Activated naive CD4-positive, alpha-beta T cell treated with anti-CD3 and anti-CD28 coated beads, Interleukin-2, amount 50 U/mL, for 72 hours (primary cell): Measurements from ENCODE around the gene TPRA1. TPM values are rescaled to one million over a fixed set of nuclear protein-coding genes. Genes with fewer than 3 reads are reported as not detected.

Experiments
- ATAC-seq, 2 donors: fragments of 150-1000 bp; cut with Tn5 transposase; 2 replicates each; pipeline ENCODE4 v1.10.0; 2021; ENCODE audit warnings: mild to moderate bottlenecking in 2 of 2, moderate library complexity in 2 of 2
- DNase-seq, 2 donors: peaks; one replicate each; pipeline ENCODE4 v3.0.0; 2021 to 2022; ENCODE audit warnings: low spot score in 2 of 2
- H3K27ac Mint-ChIP-seq, 2 donors: one replicate each; pipeline ENCODE4 v1.8.0; 2022; ENCODE audit warnings: mild to moderate bottlenecking in 2 of 2, mixed read lengths in 2 of 2
- H3K36me3 Mint-ChIP-seq, 2 donors: one replicate each; pipeline ENCODE4 v1.8.0; 2022; ENCODE audit warnings: mixed read lengths in 2 of 2
- H3K9me3 Mint-ChIP-seq, 2 donors: one replicate each; pipeline ENCODE4 v1.8.0; 2022; ENCODE audit warnings: mixed read lengths in 2 of 2
- total RNA-seq, 2 donors: library from RNA; stranded (reverse); gene quantifications; one replicate each; pipeline ENCODE4 v1.2.3, GENCODE V29; 2022

TPRA1 gene
- total RNA-seq, 2 donors from 2014 or later = 26.0 to 31.3 TPM

GRCh38 chr3:127580327-127581060 is 10.0 kb downstream of the TPRA1 start:
- peak overlapping the region; percentile 75 to 77 for H3K27ac Mint-ChIP-seq
- no peaks in the 10 kb centered on the region for H3K9me3 Mint-ChIP-seq
- DNase-seq (no peak), ATAC-seq (no peak)
- no peaks in the 10 kb centered on the region for H3K36me3 Mint-ChIP-seq

DNA sequence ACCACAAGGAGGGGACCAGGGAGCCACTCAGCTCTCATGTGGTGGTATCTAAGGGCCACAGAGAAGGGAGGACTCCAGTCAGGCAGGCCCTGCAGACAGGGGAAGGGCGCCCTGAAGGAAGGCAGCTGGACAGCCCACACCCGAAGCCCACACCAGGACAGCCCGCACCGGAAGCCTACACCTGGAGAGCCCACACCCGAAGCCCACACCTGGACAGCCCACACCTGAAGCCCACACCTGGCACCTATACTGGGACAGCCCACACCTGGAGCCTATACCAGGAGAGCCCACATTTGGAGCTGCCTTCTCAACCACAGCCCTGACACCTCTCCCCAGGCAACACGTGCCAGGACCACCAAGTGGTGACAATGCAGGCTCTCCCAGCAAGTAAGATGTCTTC is 11.7 kb downstream of the TPRA1 start:
- no peaks in the 10 kb centered on the region for H3K36me3 Mint-ChIP-seq
- DNase-seq (no peak), ATAC-seq (no peak)
- no peaks in the 10 kb centered on the region for H3K9me3 Mint-ChIP-seq
- peak overlapping the region in 1 of 2 donors; percentile 75 for H3K27ac Mint-ChIP-seq

DNA sequence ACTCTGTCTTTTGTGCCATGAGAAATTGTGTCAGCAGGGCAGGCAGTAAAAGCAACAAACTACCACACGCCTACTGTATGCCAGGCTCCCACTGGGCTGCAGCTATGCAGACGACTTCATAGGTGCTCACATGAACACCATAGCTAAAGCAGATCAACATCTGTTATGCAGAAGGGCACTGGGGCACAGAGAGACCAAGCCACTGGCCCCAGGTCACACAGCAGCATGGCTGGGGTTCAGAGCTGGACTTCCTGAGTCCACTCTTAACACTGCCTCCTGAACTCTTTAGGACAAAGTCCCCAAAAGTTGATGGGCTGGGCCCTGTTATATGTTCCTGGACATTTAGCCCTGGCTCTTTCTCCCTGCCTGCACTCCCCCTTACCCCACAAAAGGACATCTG is 12.4 kb downstream of the TPRA1 start:
- Mint-ChIP-seq H3K36me3 (no peaks in the 10 kb centered on the region), H3K27ac (no peak overlapping the region), H3K9me3 (no peaks in the 10 kb centered on the region)
- DNase-seq = no peak
- no peak for ATAC-seq

DNA sequence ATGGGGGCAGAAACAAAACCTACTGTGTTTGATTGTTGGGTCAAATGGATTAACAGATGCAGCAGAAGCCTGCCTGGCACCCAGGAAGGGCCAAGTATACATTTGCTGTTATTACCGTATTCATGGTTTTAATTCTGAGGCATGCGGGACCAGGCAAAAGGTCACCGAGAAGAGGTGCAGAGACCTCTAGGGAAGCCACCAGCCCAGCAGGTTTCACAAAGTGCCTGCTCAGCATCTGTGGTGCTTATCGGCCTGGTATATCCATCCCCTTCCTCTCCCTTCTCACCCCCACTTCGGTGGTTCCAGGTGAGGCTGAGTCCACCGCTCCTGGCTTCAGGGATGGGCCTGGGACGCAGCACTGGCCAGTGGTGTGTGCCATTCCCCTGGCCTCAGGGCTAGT is 13.1 kb downstream of the TPRA1 start:
- no peaks in the 10 kb centered on the region for H3K36me3 Mint-ChIP-seq
- H3K9me3 Mint-ChIP-seq = no peaks in the 10 kb centered on the region
- no peak overlapping the region for H3K27ac Mint-ChIP-seq
- DNase-seq = no peak
- ATAC-seq = no peak

DNA sequence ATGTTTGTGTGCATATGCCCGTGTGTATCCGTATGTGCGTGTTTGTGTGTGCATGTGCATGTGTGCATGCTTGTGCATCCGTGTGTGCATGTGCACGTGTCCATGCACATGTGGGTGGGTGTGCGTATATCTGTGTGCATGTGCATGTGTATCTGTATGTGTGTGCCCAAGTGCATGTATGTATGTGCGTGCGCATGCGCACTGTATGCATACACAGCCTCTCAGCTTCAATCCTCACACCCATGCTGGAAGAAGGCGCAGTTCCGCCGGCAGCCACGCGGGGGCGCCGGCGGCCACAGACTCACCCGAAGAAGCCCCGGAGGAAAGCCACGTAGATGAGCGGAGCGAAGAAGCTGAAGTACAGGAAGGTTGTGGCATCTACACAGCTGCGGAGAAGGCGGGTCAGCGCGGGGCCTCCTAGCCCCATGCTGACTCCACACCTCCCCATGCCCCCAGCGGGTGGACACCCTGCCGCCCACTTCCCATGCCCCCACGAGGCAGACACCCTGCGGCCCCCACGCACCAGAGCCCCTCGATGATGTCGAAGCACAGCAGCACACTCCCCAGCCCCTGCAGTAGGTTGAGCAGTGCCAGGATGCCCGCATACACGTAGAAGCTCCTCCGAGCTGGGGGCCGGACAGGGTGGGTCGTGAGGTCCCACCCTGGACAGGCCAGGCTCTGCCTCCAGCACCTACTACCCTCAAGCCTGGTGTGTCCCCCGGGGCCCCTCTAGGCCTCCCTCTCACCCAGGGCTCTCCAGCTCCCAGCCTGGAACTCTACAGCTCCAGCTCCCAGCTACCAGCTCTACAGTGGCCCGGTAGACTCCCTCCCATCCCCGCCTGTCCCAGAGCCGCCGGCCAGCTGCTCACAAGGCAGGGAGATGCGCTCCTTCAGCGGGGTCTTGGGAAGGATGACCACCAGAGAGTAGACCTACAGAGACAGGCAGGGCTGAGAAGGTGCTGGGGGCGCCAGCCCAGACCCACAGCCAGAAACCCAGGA is 15.4 kb downstream of the TPRA1 start:
- ATAC-seq (peak; percentile 87 to 93), DNase-seq (peak; percentile 84 to 86)
- H3K36me3 Mint-ChIP-seq = no peaks in the 10 kb centered on the region
- peak overlapping the region in 1 of 2 donors; percentile 14 for H3K27ac Mint-ChIP-seq
- no peaks in the 10 kb centered on the region for H3K9me3 Mint-ChIP-seq

DNA sequence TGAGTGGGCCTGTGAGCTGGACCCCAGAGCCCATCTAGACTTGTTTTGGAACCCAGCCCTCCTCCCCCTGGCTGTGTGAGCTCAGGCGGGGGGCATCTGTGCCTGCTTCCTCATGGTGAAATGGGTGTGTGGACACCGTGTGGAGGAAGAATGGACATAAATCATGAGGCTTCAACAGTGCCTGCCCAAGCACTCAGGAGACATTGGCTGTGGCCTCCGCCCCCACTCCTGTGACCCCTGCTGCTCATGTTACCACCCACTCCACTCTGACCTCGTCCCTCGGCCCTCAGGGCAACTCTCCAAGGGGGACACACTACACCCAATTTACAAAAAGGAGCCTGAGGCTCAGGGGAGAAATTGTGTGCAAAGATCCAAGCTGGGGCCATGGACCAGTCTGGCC is 16.6 kb downstream of the TPRA1 start:
- no peak for DNase-seq
- Mint-ChIP-seq H3K27ac (no peak overlapping the region), H3K9me3 (no peaks in the 10 kb centered on the region), H3K36me3 (no peaks in the 10 kb centered on the region)
- no peak for ATAC-seq

DNA sequence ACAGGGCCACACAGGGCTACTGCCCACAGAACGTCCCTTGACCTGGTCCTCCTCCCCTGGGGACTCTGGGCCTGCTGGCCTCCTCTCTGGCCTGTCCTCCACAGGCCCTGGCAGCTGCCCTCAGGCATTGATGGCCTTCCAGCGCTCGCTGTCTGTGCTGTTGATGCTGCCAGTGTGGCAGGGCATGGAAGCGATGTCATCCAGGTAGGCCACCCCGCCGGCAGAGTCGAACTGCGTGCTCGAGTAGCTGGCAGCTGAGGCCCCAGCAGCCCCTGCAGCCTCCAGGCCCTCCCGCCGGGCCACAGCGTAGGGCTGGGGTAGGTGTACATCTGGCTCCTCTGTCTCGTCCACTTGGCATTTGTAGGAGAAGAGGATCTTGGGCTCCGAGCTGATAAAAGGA is 17.1 kb downstream of the TPRA1 start:
- no peaks in the 10 kb centered on the region for H3K9me3 Mint-ChIP-seq
- no peak for ATAC-seq
- no peaks in the 10 kb centered on the region for H3K36me3 Mint-ChIP-seq
- H3K27ac Mint-ChIP-seq = no peak overlapping the region
- DNase-seq = no peak

- Mint-ChIP-seq H3K27ac (peak overlapping the region in 1 of 2 donors; percentile 89), H3K9me3 (no peaks in the 10 kb centered on the region), H3K36me3 (no peaks in the 10 kb centered on the region)
- no peak for ATAC-seq
- DNase-seq = no peak
Observed at GRCh38 chr3:127572735-127573134, 17.8 kb downstream of the TPRA1 start.

DNA sequence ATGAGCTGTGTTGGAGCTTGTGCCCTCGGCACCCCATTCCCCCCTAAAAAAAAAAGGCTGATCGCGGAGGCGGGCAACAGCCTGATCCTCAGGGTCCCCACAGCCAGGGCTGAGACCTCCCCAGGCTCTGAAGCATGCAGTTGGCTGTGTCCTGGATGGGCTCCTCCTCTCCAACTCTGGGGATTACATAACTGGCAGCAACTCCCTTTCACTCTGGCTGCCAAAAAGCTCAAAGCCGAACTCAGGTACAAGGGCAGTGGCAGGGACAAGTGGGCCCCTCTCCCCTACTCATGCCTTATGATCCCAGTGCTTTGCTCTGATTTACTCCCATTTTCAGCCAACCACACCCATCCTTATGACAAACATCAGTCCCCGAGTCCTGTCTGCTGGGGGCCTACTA is 18.3 kb downstream of the TPRA1 start:
- H3K27ac Mint-ChIP-seq = no peak overlapping the region
- no peaks in the 10 kb centered on the region for H3K36me3 Mint-ChIP-seq
- H3K9me3 Mint-ChIP-seq = no peaks in the 10 kb centered on the region
- ATAC-seq (no peak), DNase-seq (no peak)

GRCh38 chr3:127570520-127570919 is 20.0 kb downstream of the TPRA1 start:
- Mint-ChIP-seq H3K27ac (peak overlapping the region in 1 of 2 donors; percentile 7), H3K9me3 (no peaks in the 10 kb centered on the region)

GRCh38 chr3:127569160-127569559 is 21.4 kb downstream of the TPRA1 start:
- no peaks in the 10 kb centered on the region for H3K36me3 Mint-ChIP-seq
- H3K27ac Mint-ChIP-seq = peak overlapping the region in 1 of 2 donors; percentile 14
- no peak for ATAC-seq
- DNase-seq = no peak
- no peaks in the 10 kb centered on the region for H3K9me3 Mint-ChIP-seq

More at GRCh38 chr3:127570520-127570919, 20.0 kb downstream of the TPRA1 start:
- ATAC-seq (no peak), DNase-seq (no peak)
- H3K36me3 Mint-ChIP-seq = no peaks in the 10 kb centered on the region

- peaks cover 0 to 3% of the 10 kb centered on the region in 2 donors for H3K9me3 Mint-ChIP-seq
- H3K36me3 Mint-ChIP-seq = no peaks in the 10 kb centered on the region
- DNase-seq (no peak), ATAC-seq (peak in 1 of 2 donors; percentile 11)
- peak overlapping the region in 1 of 2 donors; percentile 21 for H3K27ac Mint-ChIP-seq
Observed at GRCh38 chr3:127568586-127568985, 21.9 kb downstream of the TPRA1 start.

GRCh38 chr3:127566833-127567232 is 23.7 kb downstream of the TPRA1 start:
- no peak for ATAC-seq
- H3K36me3 Mint-ChIP-seq = no peaks in the 10 kb centered on the region
- no peak for DNase-seq
- no peak overlapping the region for H3K27ac Mint-ChIP-seq
- H3K9me3 Mint-ChIP-seq = peaks cover 0 to 3% of the 10 kb centered on the region in 2 donors

GRCh38 chr3:127565711-127566110 is 24.8 kb downstream of the TPRA1 start:
- H3K27ac Mint-ChIP-seq = no peak overlapping the region
- ATAC-seq = no peak
- DNase-seq = no peak

DNA sequence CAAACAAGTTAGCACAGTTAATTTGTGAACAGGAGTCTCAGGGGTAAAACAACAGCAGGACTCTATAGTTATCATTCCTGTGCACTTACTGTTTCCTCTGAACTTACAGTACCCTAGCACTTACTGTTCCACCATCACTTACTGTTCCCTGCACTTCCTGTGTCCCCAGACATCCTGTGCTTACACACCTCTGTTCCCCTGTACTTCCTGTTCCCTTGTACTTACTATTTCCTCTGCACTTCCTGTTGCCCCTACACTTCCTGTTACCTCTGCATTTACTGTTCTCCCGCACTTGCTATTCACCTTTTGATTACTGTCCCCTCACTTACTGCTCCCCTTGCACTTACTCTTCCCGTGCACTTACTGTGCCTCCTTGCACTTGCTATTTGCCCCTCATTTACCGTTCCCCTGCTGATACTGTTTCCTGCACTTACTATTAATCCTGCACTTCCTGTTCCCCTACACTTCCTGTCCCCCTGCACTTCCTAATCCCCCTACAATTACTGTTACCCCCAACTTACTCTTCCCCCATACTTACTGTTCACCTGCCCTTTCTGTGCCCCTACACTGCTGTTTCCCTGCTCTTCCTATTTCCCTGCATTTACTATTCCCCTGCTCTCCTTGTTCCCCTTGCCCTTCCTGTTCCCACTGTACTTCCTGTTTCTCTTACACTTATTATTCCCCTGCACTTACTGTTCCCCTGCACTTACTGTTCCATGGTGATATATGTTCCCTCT is 30.3 kb downstream of the TPRA1 start:
- Mint-ChIP-seq H3K36me3 (peaks cover 8 to 11% of the 10 kb centered on the region in 2 donors), H3K27ac (peak overlapping the region in 1 of 2 donors; percentile 44), H3K9me3 (peaks cover 12 to 16% of the 10 kb centered on the region in 2 donors)
- no peak for ATAC-seq
- DNase-seq = no peak

More at GRCh38 chr3:127565711-127566110, 24.8 kb downstream of the TPRA1 start:
- no peaks in the 10 kb centered on the region for H3K36me3 Mint-ChIP-seq
- H3K9me3 Mint-ChIP-seq = peaks cover under 1 to 4% of the 10 kb centered on the region in 2 donors

GRCh38 chr3:127556565-127556964 is 34.0 kb downstream of the TPRA1 start:
- DNase-seq = no peak
- no peak for ATAC-seq
- H3K27ac Mint-ChIP-seq = no peak overlapping the region
- peaks cover 12 to 13% of the 10 kb centered on the region in 2 donors for H3K9me3 Mint-ChIP-seq
- H3K36me3 Mint-ChIP-seq = peaks cover 8 to 11% of the 10 kb centered on the region in 2 donors
